Effector CD8-positive, alpha-beta T cell (primary cell): Measurements from ENCODE around the gene GFOD1.
"Not testable (repeated sequence)": the region's sequence is repeated elsewhere in the genome, so short reads cannot be mapped to it uniquely, and the experiment has no call there.

Experiments used
- DNase-seq: peaks from one replicate; lab custom pipeline; 2025; lab: John Stamatoyannopoulos, UW

Gene GFOD1

DNA sequence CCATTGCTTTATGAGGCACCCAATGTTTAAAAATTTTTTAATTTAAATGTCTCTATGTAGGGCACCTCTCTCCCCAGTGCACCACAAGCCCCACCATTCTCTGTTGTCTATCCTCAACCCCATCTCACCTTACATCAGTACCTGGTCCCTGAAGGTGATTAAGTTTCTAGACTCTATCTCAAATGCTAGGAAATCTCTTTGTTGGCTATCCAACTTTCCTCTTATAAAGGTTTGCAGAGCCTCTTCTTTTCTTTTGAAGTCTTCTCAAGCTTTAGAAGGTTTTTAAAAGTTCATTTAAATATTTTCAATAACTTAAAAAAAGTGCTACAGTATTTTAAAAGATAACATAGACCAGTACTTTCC is 82.5 kb downstream of the GFOD1 start:
- DNase-seq, result no peak

DNA sequence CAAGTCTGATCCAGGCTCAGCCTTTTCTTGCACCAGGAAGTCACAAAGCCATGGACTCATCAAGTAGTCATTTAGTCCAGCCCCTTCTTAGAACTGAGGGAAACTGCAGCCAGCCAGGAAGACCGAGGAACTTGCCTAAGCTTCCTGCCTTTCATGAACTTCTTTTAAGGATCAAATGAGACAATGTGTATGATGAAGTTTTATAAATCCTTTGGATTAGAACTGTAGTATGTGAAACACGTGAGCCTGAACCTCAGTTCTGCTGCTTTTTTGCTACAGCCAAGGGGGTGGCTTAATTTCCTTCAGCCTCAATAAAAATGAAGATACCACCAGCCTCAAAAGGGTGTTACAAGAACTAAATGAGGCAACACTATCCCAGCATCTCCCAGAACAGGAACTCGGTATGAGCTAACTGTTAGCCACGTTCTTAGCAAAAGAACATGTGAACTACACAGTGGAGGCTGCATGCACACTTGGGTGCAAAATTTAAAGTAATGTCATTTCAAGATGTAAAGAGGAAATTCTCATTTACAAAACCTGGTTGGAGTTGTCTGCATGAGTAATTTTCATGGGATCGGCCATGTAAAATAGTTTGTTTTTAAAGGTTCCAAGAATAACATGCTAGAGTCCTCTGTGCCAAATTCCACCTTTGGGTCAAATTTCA is 83.0 kb downstream of the GFOD1 start:
- DNase-seq, result no peak

DNA sequence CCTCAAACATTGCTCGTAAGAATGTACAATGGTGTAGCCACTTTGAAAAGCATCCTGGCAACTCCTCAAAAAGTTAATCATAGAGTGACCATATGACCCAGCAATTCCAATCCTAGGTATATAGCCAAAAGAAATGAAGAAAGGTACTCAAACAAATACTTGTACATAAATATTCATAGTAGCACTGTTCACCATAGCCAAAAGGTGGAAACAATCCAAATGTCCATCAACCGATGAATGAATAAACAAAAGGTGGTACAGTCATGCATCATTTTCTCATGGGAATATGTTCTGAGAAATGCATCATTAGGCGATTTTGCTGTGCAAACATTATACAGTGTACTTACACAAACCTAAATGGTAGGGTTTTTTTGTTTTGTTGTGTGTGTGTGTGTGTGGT is 84.7 kb downstream of the GFOD1 start:
- DNase-seq, result no peak

DNA sequence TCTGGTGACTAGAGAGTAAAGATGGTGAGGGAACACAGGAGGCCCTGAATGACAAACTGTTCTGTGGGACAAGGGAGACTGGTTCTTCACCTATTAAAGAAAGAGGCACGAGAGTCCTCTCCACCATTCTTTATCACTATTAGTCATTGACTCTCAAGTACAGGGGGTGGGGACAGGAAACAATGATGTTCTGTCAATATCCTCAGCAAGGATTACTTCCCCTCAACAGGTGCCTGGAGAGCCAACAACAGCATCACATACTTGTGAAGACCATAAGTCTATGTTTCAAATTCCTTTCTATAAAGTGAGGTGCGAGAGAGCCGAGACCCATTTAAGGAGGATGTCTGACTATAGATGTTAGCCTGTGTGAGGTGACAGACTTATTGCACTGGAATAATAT is 86.6 kb downstream of the GFOD1 start:
- DNase-seq, result no peak

DNA sequence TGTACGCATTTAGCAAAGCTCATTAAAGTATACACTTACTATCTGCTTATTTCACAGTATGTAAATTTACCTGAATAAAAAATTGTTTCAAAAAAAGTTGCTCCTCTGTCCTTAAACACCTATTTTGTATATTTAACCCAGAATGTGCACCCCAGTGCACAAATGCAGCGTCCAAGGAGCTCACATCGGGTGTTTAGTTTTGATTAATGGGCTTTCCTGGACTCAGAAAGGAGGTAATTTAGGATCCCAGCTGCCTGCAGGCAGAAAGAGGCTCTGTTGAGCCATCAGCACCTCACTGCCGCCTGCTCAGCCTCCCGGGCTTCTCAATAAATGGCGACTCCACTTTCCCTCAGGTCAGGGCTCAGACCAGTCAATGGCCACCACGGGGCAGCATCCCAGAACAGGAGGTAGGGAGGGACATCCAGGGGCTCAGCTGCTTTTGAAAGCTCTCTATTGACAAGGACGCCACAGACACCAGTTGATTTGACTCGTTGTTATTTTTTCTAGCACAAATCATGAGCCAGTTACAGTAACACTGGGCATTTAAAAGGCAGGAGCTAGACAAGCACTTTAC is 88.9 kb downstream of the GFOD1 start:
- no peak for DNase-seq

DNA sequence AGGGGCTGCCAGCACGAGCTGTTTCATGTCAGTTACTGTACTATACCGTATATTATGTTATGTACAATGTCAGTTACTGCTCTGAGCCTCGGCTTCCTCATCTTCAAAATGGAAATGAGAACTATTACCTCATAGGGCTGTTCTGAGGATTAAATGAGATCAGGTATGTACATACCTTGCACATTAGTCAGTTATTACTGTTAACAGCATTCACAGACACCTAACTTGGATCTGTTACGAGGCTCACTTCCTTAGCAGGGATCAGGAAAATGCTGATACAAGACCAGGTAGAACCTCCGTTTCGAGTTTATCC is 89.4 kb downstream of the GFOD1 start:
- no peak for DNase-seq

DNA sequence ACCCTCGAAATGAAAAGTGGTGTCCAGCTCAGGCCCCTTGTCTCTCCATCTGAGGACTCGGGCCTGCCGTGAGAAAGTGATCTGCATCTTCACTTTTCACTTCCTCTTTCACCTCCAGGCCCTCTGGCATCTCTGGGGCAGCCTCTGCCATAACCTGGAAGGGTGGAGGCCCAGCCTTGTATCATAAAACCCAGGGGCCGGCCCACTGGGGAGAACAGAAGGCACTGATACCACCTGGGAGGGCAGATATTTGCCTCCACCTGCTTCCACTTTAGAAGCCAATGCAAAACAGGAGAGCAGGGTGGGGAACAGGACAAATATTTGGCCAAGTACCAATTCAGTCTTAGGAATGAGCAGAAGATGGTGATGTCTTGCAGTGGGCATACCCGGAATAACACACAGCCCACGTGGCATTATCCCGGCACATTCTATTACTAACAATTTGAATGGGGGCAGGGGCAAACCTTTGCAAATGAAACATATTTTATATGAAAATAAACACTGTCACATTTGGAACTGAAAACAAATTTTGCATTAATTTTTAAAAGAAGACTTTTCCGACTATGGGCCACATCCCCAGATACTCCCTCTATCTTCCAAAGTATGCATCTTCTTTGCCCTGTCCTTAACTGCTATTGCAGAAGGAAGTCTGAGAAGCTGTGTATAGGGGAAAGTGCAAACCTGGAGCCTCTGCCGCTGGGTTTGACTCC is 89.9 kb downstream of the GFOD1 start:
- DNase-seq, result no peak

DNA sequence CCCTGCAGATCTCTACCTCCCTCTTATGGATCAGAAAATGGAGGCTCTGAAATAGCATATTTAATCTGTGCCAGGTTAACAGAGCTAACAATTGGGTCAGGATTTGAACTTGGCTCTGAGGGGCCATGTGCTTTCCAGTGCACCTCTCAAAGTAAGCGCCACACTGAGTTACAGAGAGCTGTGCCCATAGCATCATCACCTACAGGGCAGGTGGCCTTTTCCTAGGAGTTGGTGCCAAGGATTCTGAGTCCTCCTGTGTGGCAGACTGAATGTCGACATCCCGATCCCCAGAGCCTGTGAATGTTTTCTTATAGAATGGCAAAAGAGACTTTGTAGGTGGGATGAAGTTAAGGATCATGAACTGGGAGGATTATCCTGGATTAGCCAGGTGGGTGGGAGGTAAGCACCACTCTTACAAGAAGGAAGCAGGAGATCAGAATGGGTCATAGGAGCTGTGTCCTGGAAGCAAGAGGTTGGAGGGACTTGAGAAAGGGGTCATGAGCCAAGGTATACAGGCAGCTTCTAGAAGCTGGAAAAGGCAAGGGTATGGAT is 91.1 kb downstream of the GFOD1 start:
- no peak for DNase-seq

DNA sequence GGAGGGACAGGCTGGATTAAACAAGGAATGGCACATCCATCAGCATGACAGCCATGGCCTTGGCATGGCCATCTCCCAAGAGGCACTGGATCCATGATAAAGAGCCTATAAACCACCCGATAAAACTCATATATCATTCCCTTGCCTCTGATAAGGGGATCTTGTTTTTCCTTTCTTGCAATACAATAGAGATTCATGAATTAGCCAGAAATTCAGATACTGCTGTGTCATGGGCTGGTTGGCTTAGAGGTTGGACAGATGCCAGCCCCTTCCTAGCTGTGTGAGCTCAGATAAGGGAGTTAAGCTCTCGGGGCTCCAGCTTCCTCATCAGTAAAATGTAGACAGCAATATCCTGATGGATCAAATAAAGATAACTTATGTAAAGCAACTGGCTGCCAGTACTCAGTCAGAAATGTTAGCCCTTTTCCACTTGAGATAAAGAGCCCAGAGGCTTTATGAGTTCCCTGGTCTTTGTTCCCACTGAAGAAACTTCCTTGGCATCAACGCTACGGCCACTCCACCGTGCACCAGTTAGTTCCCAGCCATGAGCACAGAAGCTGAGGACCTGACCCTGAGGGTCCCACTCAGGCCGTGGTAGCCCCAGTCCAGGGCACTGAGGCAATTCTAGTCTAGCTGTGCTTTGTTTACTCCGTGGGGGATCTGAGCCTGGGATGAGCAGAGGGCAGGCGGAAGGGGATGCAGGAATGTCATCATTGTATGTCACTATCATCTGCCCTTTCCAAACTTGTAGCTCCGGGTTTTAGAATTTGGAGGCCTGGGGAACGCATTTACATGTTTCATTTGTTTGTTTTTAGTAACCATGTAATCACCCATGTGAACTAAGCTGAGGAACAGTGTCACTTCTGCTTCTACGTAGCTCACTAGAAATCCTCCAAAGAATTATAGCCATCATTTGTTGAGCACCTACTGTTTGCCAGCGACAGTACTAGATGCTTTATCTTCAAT is 91.8 kb downstream of the GFOD1 start:
- DNase-seq, result no peak

DNA sequence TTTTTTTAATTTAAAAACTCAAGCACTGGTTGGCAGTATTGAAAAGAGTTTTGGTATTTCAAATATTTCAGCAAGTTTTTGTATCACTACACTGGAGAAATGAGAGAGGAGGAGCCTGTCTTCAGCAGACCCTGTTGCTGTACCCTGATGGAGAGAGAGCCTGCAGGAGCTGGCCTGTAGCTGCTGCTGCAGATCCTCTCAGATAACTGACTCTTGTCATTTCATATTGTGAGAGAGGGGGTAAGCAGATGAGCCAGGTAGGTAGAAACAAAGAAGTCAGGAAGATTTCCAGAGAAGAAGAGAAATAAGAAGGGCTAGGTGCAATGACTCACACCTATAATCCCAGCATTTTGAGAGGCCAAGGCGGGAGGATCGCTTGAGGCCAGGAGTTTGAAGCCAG is 94.9 kb downstream of the GFOD1 start:
- DNase-seq, result no peak

DNA sequence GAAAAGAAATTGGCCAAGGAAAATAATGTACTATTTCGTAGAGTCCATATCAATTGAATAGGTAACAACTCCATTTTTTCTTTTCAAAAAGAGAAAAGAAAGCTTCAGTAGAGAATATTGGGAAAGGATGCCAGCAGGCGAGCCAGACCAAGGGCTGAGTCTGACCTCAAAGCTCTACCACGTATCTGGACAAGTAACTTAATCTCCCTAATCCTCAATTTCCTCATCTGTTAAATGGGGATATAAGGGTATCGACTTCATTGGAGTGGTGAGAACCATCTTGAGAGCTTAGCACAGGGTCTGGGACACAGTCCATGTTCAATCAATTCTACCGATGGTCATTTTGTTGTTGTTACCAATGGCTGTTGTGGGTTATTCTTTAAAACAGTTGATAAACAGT is 95.9 kb downstream of the GFOD1 start:
- DNase-seq, result no peak

DNA sequence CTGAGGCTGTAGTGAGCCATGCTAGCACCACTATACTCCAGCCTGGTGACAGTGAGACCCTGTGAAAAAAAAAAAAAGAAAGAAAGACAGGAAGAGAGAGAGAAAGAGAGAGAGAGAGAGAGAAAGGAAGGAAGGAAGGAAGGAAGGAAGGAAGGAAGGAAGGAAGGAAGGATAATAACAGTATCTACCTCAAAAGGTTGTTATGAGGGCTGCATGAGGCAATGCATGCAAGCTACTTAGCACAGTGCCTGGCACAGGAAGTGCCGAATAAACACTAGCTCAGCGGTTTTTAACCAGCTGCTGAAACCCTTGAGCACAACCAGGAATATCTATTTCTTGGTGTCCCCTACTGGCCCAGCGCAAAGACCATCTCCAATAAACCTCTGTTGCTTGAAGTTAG is 96.7 kb downstream of the GFOD1 start:
- no peak for DNase-seq

DNA sequence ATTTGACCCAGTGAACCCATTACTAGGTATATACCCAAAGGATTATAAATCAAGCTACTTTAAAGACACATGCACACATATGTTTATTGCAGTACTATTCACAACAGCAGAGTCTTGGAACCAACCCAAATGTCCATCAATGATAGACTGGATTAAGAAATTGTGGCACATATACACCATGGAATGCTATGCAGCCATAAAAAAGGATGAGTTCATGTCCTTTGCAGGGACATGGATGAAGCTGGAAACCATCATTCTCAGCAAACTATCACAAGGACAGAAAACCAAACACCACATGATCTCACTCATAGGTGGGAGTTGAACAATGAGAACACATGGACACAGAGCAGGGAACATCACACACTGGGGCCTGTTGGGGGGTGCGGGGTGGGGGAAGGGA is 98.2 kb downstream of the GFOD1 start:
- not testable (repeated sequence) for DNase-seq

DNA sequence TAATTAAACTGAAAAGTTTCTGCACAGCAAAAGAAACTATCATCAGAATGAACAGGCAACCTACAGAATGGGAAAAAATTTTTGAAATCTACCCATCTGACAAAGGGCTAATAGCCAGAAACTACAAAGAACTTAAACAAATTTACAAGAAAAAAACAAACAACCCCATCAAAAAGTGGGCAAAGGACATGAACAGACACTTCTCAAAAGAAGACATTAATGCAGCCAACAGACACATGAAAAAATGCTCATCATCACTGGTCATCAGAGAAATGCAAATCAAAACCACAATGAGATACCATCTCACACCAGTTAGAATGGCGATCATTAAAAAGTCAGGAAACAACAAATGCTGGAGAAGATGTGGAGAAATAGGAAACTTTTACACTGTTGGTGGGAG is 98.6 kb downstream of the GFOD1 start:
- not testable (repeated sequence) for DNase-seq

DNA sequence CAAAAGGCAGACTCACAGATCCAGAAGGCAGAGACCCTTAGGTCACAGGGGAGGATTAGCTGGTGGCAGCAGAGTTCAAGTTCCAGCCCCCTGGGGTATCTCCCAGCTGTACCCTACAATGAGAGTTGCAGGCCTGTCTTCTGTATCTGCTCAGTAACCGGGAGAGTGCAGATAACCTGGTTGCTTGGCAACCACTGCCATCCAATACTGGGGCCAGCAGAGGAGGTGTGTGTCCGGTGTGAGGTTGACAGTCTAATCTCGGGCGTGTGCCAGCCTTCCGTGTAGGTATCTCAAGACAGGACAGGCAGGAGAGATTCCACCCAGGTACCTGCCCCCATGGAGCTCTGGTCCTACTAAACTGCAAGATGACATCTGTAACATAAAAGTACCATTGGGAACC is 102.4 kb downstream of the GFOD1 start:
- no peak for DNase-seq

DNA sequence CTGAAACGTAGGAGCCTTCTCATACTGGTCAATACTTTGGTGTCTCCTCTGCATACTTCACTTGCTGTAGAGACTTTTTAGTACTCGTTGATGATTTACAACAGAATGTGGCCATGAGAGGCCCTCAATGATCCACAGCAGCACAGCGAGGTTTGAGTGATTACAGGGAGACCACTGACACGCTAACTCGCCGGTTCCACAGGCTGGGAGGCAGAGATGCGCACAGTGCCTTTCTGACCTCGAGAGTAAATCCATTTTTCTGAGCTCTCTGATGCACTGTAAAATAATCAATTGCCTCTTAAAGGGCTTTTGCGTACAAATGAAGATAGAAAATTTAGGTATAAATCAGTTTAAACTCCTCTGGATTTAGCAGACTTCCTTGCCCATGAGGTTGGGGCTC is 102.9 kb downstream of the GFOD1 start:
- DNase-seq, result no peak

DNA sequence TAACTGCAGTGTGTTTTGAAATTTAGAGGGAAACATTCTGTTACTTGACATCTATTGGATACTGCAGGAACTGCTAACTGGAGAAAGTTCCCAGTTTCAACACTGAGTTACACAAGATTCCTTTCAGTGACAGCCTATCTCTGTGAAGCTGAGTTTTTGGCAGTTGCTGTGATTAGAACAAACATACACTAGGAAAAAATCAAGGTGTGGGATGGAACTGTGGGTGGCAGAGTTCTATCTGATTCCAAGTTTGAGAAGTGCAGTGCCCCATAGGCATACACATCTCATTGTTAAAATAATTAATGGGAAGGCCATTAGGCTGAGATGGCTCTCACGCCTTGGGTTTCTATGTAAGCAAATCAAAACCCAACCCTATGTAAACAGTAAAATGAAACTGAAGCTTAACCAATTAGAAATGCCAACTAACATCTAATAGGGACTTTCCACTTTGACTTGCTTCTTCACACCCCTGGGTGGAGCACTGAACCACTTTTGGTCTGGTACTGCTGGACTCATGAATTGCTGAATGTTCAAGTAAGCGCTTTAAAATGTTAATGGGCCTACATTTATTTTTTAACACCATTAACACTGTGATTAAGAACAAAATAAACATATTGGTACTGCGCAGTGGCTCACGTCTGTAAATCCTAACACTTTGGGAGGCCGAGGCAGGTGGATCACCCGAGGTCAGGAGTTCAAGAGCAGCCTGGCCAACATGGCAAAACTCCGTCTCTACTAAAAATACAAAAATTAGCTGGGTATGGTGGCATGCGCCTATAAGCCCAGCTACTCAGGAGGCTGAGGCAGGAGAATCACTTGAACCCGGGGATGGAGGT is 103.9 kb downstream of the GFOD1 start:
- no peak for DNase-seq

DNA sequence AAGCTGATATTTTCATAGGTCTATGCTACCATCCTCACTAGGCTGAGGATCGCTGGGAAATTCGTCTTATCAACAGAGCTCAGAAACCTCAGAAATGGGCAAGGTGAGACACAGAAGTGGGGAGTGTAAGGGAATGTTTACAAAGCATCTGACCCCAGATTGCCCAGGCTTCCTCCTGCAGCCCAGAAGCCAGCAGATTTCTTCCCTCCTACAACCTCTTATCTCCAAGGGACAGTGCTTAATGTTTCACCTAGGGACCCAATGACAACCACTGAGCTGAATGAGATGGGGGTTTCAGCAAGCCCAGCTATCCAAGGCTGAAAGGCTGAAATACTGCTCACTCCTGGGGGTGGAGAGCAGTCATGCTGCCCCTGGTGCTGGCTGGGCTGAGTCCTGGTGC is 106.6 kb downstream of the GFOD1 start:
- no peak for DNase-seq

DNA sequence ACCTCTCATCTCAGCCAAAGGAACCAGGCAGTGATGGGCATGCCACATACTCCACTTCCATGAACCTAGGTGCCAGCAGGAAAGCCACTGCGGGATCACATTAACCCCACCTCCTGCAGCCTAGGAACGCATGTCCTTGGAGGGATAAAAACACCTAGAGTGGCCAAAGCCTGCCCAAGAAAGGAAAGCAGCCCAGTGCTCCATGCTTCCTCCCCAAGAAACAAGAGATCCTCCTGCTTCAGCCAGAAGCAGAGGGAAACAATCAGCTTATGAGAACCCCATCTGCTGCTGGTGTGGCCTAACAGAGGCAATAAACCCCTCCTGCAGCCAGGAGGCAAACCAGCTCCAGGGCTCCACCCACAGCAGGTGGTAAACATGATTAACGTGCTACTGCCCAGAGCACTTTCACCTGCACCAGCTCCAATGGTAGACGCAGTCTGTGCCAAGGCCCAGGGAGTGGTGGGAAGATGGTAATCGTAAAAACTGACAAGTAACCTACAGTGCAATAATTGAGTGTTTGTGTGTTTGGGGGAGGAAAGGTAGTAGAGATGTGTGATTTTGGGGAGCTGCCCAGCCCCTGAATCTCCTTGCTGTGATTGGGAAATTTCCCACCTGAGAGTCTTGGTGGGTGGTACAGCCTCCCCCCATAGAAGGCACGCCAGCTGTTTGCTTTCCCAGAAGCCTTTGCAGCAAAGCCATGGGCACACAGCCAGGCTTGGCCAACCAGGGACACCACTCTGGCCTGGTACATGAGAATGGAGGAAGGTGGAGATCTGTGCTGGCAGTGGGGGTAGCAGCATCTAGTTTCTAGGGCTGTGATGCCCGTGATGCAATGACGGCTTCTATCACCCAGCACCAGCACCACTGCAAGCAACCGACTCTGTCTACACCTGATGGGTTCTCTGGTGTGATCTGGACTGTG is 108.5 kb downstream of the GFOD1 start:
- DNase-seq, result no peak

DNA sequence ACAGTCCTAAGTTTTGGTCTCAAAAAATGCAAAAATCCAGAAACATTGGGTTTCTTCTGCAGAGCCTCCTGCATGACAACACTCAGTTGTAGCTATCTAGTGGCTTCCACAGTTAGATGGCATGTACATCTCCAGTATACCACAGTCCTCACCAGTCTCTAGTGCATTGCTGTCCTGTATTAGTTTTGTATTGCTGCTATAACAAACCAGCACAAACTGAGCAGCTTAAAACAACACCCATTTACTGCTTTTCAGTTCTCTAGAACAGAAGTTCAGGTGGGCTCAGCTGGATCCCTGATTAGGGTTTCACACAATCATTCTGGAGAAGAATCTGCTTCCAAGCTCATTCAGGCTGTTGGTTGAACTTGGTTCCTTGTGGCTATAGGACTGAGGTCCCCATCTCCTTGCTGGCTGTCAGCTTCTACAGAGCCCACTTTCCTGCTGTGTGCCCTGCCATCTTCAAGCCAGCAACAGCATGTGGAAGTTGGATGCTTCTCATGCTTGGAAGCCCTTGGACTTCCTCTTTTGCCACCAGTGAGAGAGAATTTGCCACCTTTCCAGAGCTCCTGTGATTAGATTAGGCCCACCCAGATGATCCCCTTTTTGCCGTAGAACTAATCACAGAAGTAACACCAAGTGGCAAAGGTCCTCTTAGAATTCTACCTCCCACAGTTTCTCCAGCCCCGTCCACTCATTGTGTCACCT is 110.2 kb downstream of the GFOD1 start:
- no peak for DNase-seq
